ENCODE measurements around the gene VPS8.

VPS8 gene

GRCh38 chr3:184912163-184912562 is 100.2 kb downstream of the VPS8 start:
- Histone ChIP-seq H2AFZ (ENCODE audit: low read length) (no peak overlapping the region), H3K9ac (ENCODE audit: low read length) (no peak overlapping the region), H3K36me3 (ENCODE audit: insufficient read depth, low read length) (no peaks in the 10 kb centered on the region; the same call in none of the 2 replicates), H3K27me3 (ENCODE audit: insufficient read depth, low read length) (no peaks in the 10 kb centered on the region), H3F3A (ENCODE audit: insufficient read depth, low read length) (no peaks in the 10 kb centered on the region), H3K9me3 (ENCODE audit: low read length) (no peaks in the 10 kb centered on the region), H3K4me2 (ENCODE audit: low read length) (no peak overlapping the region), H3K4me1 (ENCODE audit: insufficient read depth, low read length, severe bottlenecking) (no peaks in the 10 kb centered on the region), H3K4me3 (ENCODE audit: low read depth, low read length, poor library complexity, severe bottlenecking) (no peak overlapping the region), H3K79me2 (ENCODE audit: insufficient read depth, low read length) (no peaks in the 10 kb centered on the region), H3K9me2 (ENCODE audit: low read depth, low read length) (no peaks in the 10 kb centered on the region), H3K27ac (ENCODE audit: low read depth, low read length, poor library complexity, severe bottlenecking) (no peak overlapping the region), H4K20me1 (ENCODE audit: insufficient read depth, low read length) (no peaks in the 10 kb centered on the region)
- TF ChIP-seq EZH2 (IDR thresholded peaks at IDR 0.05; ENCODE audit: borderline replicate concordance, low read length): no peak
- TF ChIP-seq, protein P1, sequence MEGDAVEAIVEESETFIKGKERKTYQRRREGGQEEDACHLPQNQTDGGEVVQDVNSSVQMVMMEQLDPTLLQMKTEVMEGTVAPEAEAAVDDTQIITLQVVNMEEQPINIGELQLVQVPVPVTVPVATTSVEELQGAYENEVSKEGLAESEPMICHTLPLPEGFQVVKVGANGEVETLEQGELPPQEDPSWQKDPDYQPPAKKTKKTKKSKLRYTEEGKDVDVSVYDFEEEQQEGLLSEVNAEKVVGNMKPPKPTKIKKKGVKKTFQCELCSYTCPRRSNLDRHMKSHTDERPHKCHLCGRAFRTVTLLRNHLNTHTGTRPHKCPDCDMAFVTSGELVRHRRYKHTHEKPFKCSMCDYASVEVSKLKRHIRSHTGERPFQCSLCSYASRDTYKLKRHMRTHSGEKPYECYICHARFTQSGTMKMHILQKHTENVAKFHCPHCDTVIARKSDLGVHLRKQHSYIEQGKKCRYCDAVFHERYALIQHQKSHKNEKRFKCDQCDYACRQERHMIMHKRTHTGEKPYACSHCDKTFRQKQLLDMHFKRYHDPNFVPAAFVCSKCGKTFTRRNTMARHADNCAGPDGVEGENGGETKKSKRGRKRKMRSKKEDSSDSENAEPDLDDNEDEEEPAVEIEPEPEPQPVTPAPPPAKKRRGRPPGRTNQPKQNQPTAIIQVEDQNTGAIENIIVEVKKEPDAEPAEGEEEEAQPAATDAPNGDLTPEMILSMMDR (IDR thresholded peaks at IDR 0.05; ENCODE audit: low read length): no peak

GRCh38 chr3:184914628-184915027 is 102.7 kb downstream of the VPS8 start:
- H2AFZ ChIP-seq (ENCODE audit: low read length): no peak overlapping the region
- H3K9ac ChIP-seq (ENCODE audit: low read length): no peak overlapping the region
- H3K9me2 ChIP-seq (ENCODE audit: low read depth, low read length): no peaks in the 10 kb centered on the region
- H3K4me3 ChIP-seq (ENCODE audit: low read depth, low read length, poor library complexity, severe bottlenecking): no peak overlapping the region
- no peaks in the 10 kb centered on the region for H3K79me2 ChIP-seq (ENCODE audit: insufficient read depth, low read length)
- no peak overlapping the region for H3K4me2 ChIP-seq (ENCODE audit: low read length)
- no peaks in the 10 kb centered on the region for H3F3A ChIP-seq (ENCODE audit: insufficient read depth, low read length)
- H3K4me1 ChIP-seq (ENCODE audit: insufficient read depth, low read length, severe bottlenecking): no peaks in the 10 kb centered on the region
- no peaks in the 10 kb centered on the region for H3K9me3 ChIP-seq (ENCODE audit: low read length)
- no peaks in the 10 kb centered on the region for H3K27me3 ChIP-seq (ENCODE audit: insufficient read depth, low read length)
- H3K27ac ChIP-seq (ENCODE audit: low read depth, low read length, poor library complexity, severe bottlenecking): no peak overlapping the region
- H3K36me3 ChIP-seq (ENCODE audit: insufficient read depth, low read length): peaks cover 8% of the 10 kb centered on the region; the same call in 1 of the 2 replicates
- no peaks in the 10 kb centered on the region for H4K20me1 ChIP-seq (ENCODE audit: insufficient read depth, low read length)
- TF ChIP-seq, protein P1 (IDR thresholded peaks at IDR 0.05; ENCODE audit: low read length): no peak
- no peak for TF ChIP-seq EZH2 (IDR thresholded peaks at IDR 0.05; ENCODE audit: borderline replicate concordance, low read length)

GRCh38 chr3:184918750-184919149 is 106.8 kb downstream of the VPS8 start:
- TF ChIP-seq EZH2 (IDR thresholded peaks at IDR 0.05; ENCODE audit: borderline replicate concordance, low read length): no peak
- TF ChIP-seq, protein P1 (IDR thresholded peaks at IDR 0.05; ENCODE audit: low read length): no peak
- H3K27ac ChIP-seq (ENCODE audit: low read depth, low read length, poor library complexity, severe bottlenecking): no peak overlapping the region
- no peak overlapping the region for H3K9ac ChIP-seq (ENCODE audit: low read length)
- no peaks in the 10 kb centered on the region for H4K20me1 ChIP-seq (ENCODE audit: insufficient read depth, low read length)
- no peak overlapping the region for H2AFZ ChIP-seq (ENCODE audit: low read length)
- H3K36me3 ChIP-seq (ENCODE audit: insufficient read depth, low read length): peaks cover 19% of the 10 kb centered on the region; the same call in 1 of the 2 replicates
- no peak overlapping the region for H3K4me2 ChIP-seq (ENCODE audit: low read length)
- no peaks in the 10 kb centered on the region for H3K9me3 ChIP-seq (ENCODE audit: low read length)
- H3K9me2 ChIP-seq (ENCODE audit: low read depth, low read length): no peaks in the 10 kb centered on the region
- no peaks in the 10 kb centered on the region for H3K4me1 ChIP-seq (ENCODE audit: insufficient read depth, low read length, severe bottlenecking)
- H3K79me2 ChIP-seq (ENCODE audit: insufficient read depth, low read length): no peaks in the 10 kb centered on the region
- no peaks in the 10 kb centered on the region for H3F3A ChIP-seq (ENCODE audit: insufficient read depth, low read length)
- no peak overlapping the region for H3K4me3 ChIP-seq (ENCODE audit: low read depth, low read length, poor library complexity, severe bottlenecking)
- H3K27me3 ChIP-seq (ENCODE audit: insufficient read depth, low read length): no peaks in the 10 kb centered on the region

Measured in OCI-LY1 (cell line).